Naive thymus-derived CD4-positive, alpha-beta T cell (primary cell): Measurements from ENCODE around the gene VSTM2A. TPM values are rescaled to one million over a fixed set of nuclear protein-coding genes. Genes with fewer than 3 reads are reported as not detected.

Source experiments
- ATAC-seq: fragments of 150-1000 bp; cut with Tn5 transposase; 2 replicates; pipeline ENCODE4 v1.10.0; 2021; ENCODE audit warnings: mild to moderate bottlenecking, moderate library complexity
- CTCF ChIA-PET: fragments of 350-600 bp; sonication (Branson Sonifier 250); formaldehyde crosslinking; loops from one replicate; lab custom pipeline; 2021; ENCODE audit warnings: antibody characterized with exemption; lab: Charles Lee
- POLR2A ChIA-PET: fragments of 350-600 bp; sonication (Branson Sonifier 250); formaldehyde crosslinking; loops from one replicate; lab custom pipeline; 2021; ENCODE audit warnings: antibody characterized with exemption, inconsistent platforms; lab: Charles Lee
- DNase-seq, 9 donors: peaks; one replicate each; pipeline versions ENCODE4 v3.0.0 to v3.0.0-alpha.2; 2020 to 2022; ENCODE audit warnings: mixed read lengths in 1 of 9
- H3K27ac ChIP-seq: one replicate; pipeline ENCODE4 v1.7.0; 2013; ENCODE audit warnings: mild to moderate bottlenecking, low read depth, low read length, moderate library complexity
- H3K27me3 ChIP-seq, 2 donors: one replicate each; pipeline ENCODE4 v1.7.0; 2013; ENCODE audit warnings: low read length in 2 of 2, mild to moderate bottlenecking in 2 of 2, moderate library complexity in 2 of 2; ENCODE audit not compliant: control insufficient read depth in 2 of 2, insufficient read depth in 2 of 2
- H3K36me3 ChIP-seq, 3 experiments: 1 replicate in 2 of 3; 2 replicates in 1 of 3; pipeline ENCODE4 v1.7.0; 2013; ENCODE audit warnings: low read length in 3 of 3, mild to moderate bottlenecking in 3 of 3, moderate library complexity in 1 of 3; ENCODE audit not compliant: insufficient read depth in 3 of 3, control insufficient read depth in 2 of 3
- H3K4me1 ChIP-seq, 2 donors: one replicate each; pipeline ENCODE4 v1.7.0; 2013; ENCODE audit warnings: low read length in 2 of 2, mild to moderate bottlenecking in 2 of 2, moderate library complexity in 1 of 2; ENCODE audit not compliant: control insufficient read depth in 2 of 2, insufficient read depth in 2 of 2
- H3K4me3 ChIP-seq: 2 replicates; pipeline ENCODE4 v1.7.0; 2013; ENCODE audit warnings: mild to moderate bottlenecking, low read length
- H3K9me3 ChIP-seq, 3 experiments: 1 replicate in 2 of 3; 2 replicates in 1 of 3; pipeline ENCODE4 v1.7.0; 2013; ENCODE audit warnings: low read length in 3 of 3; ENCODE audit not compliant: control insufficient read depth in 2 of 3
- H3K27ac Mint-ChIP-seq, 9 donors: one replicate each; pipeline ENCODE4 v1.8.0; 2020 to 2022; ENCODE audit warnings: mixed read lengths in 9 of 9, mild to moderate bottlenecking in 8 of 9, moderate library complexity in 5 of 9, inconsistent platforms in 2 of 9
- H3K27me3 Mint-ChIP-seq, 5 donors: one replicate each; pipeline ENCODE4 v1.8.0; 2021 to 2022; ENCODE audit warnings: mixed read lengths in 5 of 5, mild to moderate bottlenecking in 1 of 5
- H3K36me3 Mint-ChIP-seq, 5 donors: one replicate each; pipeline ENCODE4 v1.8.0; 2020 to 2022; ENCODE audit warnings: mixed read lengths in 5 of 5, mild to moderate bottlenecking in 3 of 5, inconsistent platforms in 1 of 5
- H3K4me1 Mint-ChIP-seq, 7 donors: one replicate each; pipeline ENCODE4 v1.8.0; 2020 to 2022; ENCODE audit warnings: mixed read lengths in 7 of 7, mild to moderate bottlenecking in 3 of 7, inconsistent platforms in 1 of 7
- H3K4me3 Mint-ChIP-seq, 10 donors: one replicate each; pipeline ENCODE4 v1.8.0; 2020 to 2022; ENCODE audit warnings: mild to moderate bottlenecking in 10 of 10, mixed read lengths in 10 of 10, moderate library complexity in 6 of 10, inconsistent platforms in 2 of 10
- H3K9me3 Mint-ChIP-seq, 11 donors: one replicate each; pipeline ENCODE4 v1.8.0; 2020 to 2022; ENCODE audit warnings: mixed read lengths in 11 of 11, mild to moderate bottlenecking in 4 of 11, inconsistent platforms in 1 of 11, moderate library complexity in 1 of 11
- intact Hi-C, 2 donors: fragments of 100-400 bp; cut with micrococcal nuclease; formaldehyde crosslinking; loops; one replicate each; pipeline ENCODE4 v1.15.1; 2023
- polyA plus RNA-seq, 2 donors: library from polyadenylated mRNA; unstranded; fragments of 300-500 nt; fragmentation: Illumina TruSeq; gene quantifications; one replicate each; pipeline ENCODE4 v1.2.3, GENCODE V29; 2021
- total RNA-seq, 6 experiments: library from RNA in 5 of 6; stranded (reverse) in 5 of 6; gene quantifications; 1 replicate in 5 of 6; 2 replicates in 1 of 6; pipeline ENCODE4 v1.2.3 and lab custom pipeline; 2021 to 2026

VSTM2A gene
- total and polyA plus RNA-seq, 7 experiments from 2014 or later, result not detected

DNA sequence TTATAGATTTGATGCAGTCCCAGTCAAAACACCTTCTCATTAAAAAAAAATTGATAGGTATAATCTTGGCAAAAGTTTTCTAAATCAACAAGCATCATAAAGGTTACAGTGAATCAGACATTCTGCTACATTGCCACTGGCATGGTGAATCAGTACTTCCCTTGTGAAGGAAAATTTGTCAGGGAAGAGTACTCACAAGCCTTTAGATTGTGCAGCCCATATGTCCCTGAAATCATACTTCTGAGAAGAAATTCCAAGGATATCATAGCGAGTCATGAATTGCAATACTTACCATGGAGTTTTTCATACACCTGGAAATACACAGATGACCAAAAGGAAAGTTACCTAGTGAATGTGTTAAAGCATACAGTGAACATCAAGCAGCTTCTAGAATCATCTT lies 17.2 kb downstream of the VSTM2A start:
- H3K9me3 Mint-ChIP-seq, result peaks cover 0 to 14% (median 4%) of the 10 kb centered on the region in 11 donors
- H3K27ac Mint-ChIP-seq, result no peak overlapping the region
- no peak overlapping the region for H3K4me3 ChIP-seq
- peaks cover 0 to 3% of the 10 kb centered on the region in 2 donors for H3K27me3 ChIP-seq
- POLR2A ChIA-PET, result no interaction called here
- ATAC-seq, result no peak
- H3K4me3 Mint-ChIP-seq, result no peak overlapping the region
- no peak for DNase-seq
- no peaks in the 10 kb centered on the region for H3K27me3 Mint-ChIP-seq
- peaks cover 0 to 4% (median 0%) of the 10 kb centered on the region in 3 experiments for H3K9me3 ChIP-seq
- H3K4me1 Mint-ChIP-seq, result no peaks in the 10 kb centered on the region
- no peaks in the 10 kb centered on the region for H3K36me3 Mint-ChIP-seq
- intact Hi-C loops, result no loop called here
- no peaks in the 10 kb centered on the region for H3K4me1 ChIP-seq
- no peak overlapping the region for H3K27ac ChIP-seq
- H3K36me3 ChIP-seq, result no peaks in the 10 kb centered on the region
- CTCF ChIA-PET, result no interaction called here

GRCh38 chr7:54560198-54560597 lies 18.0 kb downstream of the VSTM2A start:
- peaks cover 0 to 16% (median 2%) of the 10 kb centered on the region in 11 donors for H3K9me3 Mint-ChIP-seq
- H3K27ac Mint-ChIP-seq, result no peak overlapping the region
- no peaks in the 10 kb centered on the region for H3K27me3 Mint-ChIP-seq
- no peaks in the 10 kb centered on the region for H3K36me3 Mint-ChIP-seq
- intact Hi-C loops, result no loop called here
- Histone ChIP-seq H3K27ac (no peak overlapping the region), H3K4me3 (no peak overlapping the region), H3K9me3 (peaks cover 0 to 4% (median 0%) of the 10 kb centered on the region in 3 experiments), H3K36me3 (no peaks in the 10 kb centered on the region), H3K4me1 (no peaks in the 10 kb centered on the region), H3K27me3 (peaks cover 0 to 3% of the 10 kb centered on the region in 2 donors)
- no peak for ATAC-seq
- H3K4me3 Mint-ChIP-seq, result no peak overlapping the region
- H3K4me1 Mint-ChIP-seq, result no peaks in the 10 kb centered on the region
- no peak for DNase-seq
- CTCF ChIA-PET, result no interaction called here
- POLR2A ChIA-PET, result no interaction called here

- H3K9me3 ChIP-seq, result peaks cover 0 to 4% (median 0%) of the 10 kb centered on the region in 3 experiments
- H3K27me3 Mint-ChIP-seq, result no peaks in the 10 kb centered on the region
- H3K27me3 ChIP-seq, result peaks cover 0 to 3% of the 10 kb centered on the region in 2 donors
- no peak overlapping the region for H3K27ac ChIP-seq
- H3K36me3 Mint-ChIP-seq, result no peaks in the 10 kb centered on the region
- intact Hi-C loops, result no loop called here
- no peak overlapping the region for H3K4me3 Mint-ChIP-seq
- DNase-seq (no peak), ATAC-seq (no peak)
- no peak overlapping the region for H3K4me3 ChIP-seq
- ChIA-PET POLR2A (no interaction called here), CTCF (no interaction called here)
- H3K36me3 ChIP-seq, result no peaks in the 10 kb centered on the region
- H3K4me1 ChIP-seq, result no peaks in the 10 kb centered on the region
- H3K4me1 Mint-ChIP-seq, result no peaks in the 10 kb centered on the region
- H3K27ac Mint-ChIP-seq, result no peak overlapping the region
- peaks cover 0 to 18% (median 3%) of the 10 kb centered on the region in 11 donors for H3K9me3 Mint-ChIP-seq
Observed at GRCh38 chr7:54560723-54561122, 18.5 kb downstream of the VSTM2A start.

GRCh38 chr7:54563329-54563916 lies 21.2 kb downstream of the VSTM2A start:
- peaks cover 0 to 16% (median 3%) of the 10 kb centered on the region in 11 donors for H3K9me3 Mint-ChIP-seq
- H3K4me1 ChIP-seq, result no peaks in the 10 kb centered on the region
- DNase-seq, result no peak
- no peak overlapping the region for H3K27ac Mint-ChIP-seq
- peaks cover 0 to 4% (median 0%) of the 10 kb centered on the region in 3 experiments for H3K9me3 ChIP-seq
- ChIA-PET POLR2A (no interaction called here), CTCF (no interaction called here)
- intact Hi-C loops, result no loop called here
- no peaks in the 10 kb centered on the region for H3K27me3 Mint-ChIP-seq
- H3K4me3 ChIP-seq, result no peak overlapping the region
- ATAC-seq, result no peak
- H3K36me3 Mint-ChIP-seq, result no peaks in the 10 kb centered on the region
- no peaks in the 10 kb centered on the region for H3K36me3 ChIP-seq
- no peak overlapping the region for H3K4me3 Mint-ChIP-seq
- H3K27me3 ChIP-seq, result peaks cover 0 to 3% of the 10 kb centered on the region in 2 donors
- H3K4me1 Mint-ChIP-seq, result no peaks in the 10 kb centered on the region
- no peak overlapping the region for H3K27ac ChIP-seq

GRCh38 chr7:54565432-54565831 lies 23.3 kb downstream of the VSTM2A start:
- Histone ChIP-seq H3K36me3 (no peaks in the 10 kb centered on the region), H3K27ac (no peak overlapping the region), H3K4me3 (no peak overlapping the region), H3K4me1 (no peaks in the 10 kb centered on the region), H3K9me3 (peaks cover 0 to 4% (median 0%) of the 10 kb centered on the region in 3 experiments), H3K27me3 (peaks cover 0 to 3% of the 10 kb centered on the region in 2 donors)
- no peak for DNase-seq
- Mint-ChIP-seq H3K27ac (no peak overlapping the region), H3K4me1 (no peaks in the 10 kb centered on the region), H3K27me3 (no peaks in the 10 kb centered on the region), H3K9me3 (peaks cover 0 to 16% (median 3%) of the 10 kb centered on the region in 11 donors), H3K36me3 (no peaks in the 10 kb centered on the region), H3K4me3 (no peak overlapping the region)
- ATAC-seq, result no peak
- ChIA-PET CTCF (no interaction called here), POLR2A (no interaction called here)
- intact Hi-C loops, result no loop called here

- H3K27ac ChIP-seq, result no peak overlapping the region
- ChIA-PET CTCF (no interaction called here), POLR2A (no interaction called here)
- no peaks in the 10 kb centered on the region for H3K36me3 Mint-ChIP-seq
- no peaks in the 10 kb centered on the region for H3K4me1 Mint-ChIP-seq
- no peaks in the 10 kb centered on the region for H3K36me3 ChIP-seq
- H3K27me3 Mint-ChIP-seq, result no peaks in the 10 kb centered on the region
- no peaks in the 10 kb centered on the region for H3K9me3 ChIP-seq
- H3K27me3 ChIP-seq, result no peaks in the 10 kb centered on the region
- DNase-seq (no peak), ATAC-seq (no peak)
- intact Hi-C loops, result no loop called here
- no peak overlapping the region for H3K27ac Mint-ChIP-seq
- no peaks in the 10 kb centered on the region for H3K4me1 ChIP-seq
- peaks cover 0 to 11% (median 4%) of the 10 kb centered on the region in 11 donors for H3K9me3 Mint-ChIP-seq
- H3K4me3 ChIP-seq, result no peak overlapping the region
- no peak overlapping the region for H3K4me3 Mint-ChIP-seq
Observed at GRCh38 chr7:54581511-54581910, 39.3 kb downstream of the VSTM2A start.
